Right ventricle myocardium inferior (tissue), 1 donor: ENCODE data around the gene CST11. TPM values are rescaled to one million over a fixed set of nuclear protein-coding genes. Genes with fewer than 3 reads are reported as not detected.
A peak's percentile ranks its signal among the peaks of the same experiment; 100 is the strongest.
"Not testable (repeated sequence)": the region's sequence is repeated elsewhere in the genome, so short reads cannot be mapped to it uniquely, and the experiment has no call there.

Experiments used
- ATAC-seq: fragments of 200-7000 bp; cut with Tn5 transposase; one replicate; pipeline ENCODE4 v1.9.1; 2020; ENCODE audit warnings: mild to moderate bottlenecking, moderate library complexity
- DNase-seq: peaks from one replicate; pipeline ENCODE4 v3.0.0; 2021; ENCODE audit errors: missing footprints
- intact Hi-C: fragments of 100-400 bp; cut with DNase I; formaldehyde crosslinking; loops from one replicate; pipeline ENCODE4 v1.11.0; 2022
- long read RNA-seq: library from polyadenylated mRNA; unstranded; transcript quantifications from one replicate; pipeline ENCODE4 v2.0.0, GENCODE V29; 2021
- total RNA-seq: library from RNA; stranded (reverse); fragmentation: NEBNext Ultra II Directional; extraction: Animal tissue kit (Norgen Biotek cat#: 25700); gene quantifications from one replicate; pipeline ENCODE4 v1.2.1, GENCODE V29; 2021
- donor health status: DM: no; HTN: yes; CAD: no; lungs with severe emphysema.

The CST11 gene, protein sequence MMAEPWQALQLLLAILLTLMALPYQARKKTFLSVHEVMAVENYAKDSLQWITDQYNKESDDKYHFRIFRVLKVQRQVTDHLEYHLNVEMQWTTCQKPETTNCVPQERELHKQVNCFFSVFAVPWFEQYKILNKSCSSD
- not detected for total RNA-seq
- long read RNA-seq = 0 reads

DNA sequence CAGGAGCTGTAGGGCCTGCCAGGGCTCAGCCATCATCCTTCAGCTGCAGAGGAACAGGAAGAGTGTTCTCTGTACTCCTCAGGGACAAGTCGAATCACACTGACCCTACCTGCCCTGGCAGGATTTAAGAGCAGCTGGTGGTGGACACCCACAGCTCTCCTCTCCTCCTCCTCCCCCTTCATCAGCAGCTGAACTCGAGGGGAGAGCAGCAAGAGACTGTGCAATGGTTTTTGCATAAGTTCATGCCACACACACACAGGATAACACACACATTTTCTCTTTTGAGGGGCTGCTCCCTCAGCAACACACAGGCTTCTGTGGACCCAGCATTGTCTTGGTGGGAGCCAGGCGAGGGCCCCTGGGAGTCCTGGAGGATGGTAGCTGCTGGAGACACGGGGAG is at the start of gene CST11:
Gene CST11, minus strand, starts transcription at position 101 of the 400 bp plus-strand sequence. Its CDS starts 65 bp downstream, at position 36.
- DNase-seq (no peak), ATAC-seq (no peak)
- intact Hi-C loops = no loop called here

DNA sequence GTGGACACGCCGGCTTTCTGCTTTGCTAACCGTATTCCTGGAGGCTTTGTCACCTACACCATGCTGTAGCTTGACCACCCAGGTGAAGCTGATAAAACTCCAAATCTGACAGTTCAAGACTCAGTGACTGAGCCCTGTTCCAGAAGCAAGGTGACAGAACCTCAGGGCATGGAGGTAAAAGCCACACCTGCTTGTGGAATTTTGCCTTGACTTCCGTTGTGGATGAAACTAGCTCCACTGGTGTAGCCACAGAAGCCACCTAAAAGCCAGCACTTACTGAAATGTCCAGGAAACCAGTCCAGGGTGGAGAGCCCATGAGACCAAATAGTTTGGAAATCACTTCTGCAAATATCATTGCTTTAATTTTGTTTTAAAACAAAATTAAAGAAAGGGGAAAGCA is 49.2 kb upstream of the CST11 start:
- ATAC-seq (no peak), DNase-seq (no peak)
- intact Hi-C loops = no loop called here

DNA sequence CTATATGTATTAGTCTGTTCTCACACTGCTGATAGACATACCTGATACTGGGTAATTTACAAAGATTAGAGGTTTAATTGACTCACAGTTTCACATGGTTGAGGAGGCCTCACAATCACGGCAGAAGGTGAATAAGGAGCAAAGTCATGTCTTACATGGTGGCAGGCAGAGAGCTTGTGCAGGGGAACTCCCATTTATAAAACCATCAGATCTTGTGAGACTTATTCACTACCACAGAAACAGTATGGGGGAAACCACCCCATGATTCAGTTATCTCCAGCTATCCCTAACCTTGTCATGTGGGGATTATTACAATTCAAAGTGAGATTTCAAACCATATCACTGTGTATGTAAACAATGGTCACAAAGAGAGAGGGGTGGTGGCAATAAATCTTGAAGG is 44.9 kb upstream of the CST11 start:
- DNase-seq = no peak
- intact Hi-C loops = no loop called here
- no peak for ATAC-seq

DNA sequence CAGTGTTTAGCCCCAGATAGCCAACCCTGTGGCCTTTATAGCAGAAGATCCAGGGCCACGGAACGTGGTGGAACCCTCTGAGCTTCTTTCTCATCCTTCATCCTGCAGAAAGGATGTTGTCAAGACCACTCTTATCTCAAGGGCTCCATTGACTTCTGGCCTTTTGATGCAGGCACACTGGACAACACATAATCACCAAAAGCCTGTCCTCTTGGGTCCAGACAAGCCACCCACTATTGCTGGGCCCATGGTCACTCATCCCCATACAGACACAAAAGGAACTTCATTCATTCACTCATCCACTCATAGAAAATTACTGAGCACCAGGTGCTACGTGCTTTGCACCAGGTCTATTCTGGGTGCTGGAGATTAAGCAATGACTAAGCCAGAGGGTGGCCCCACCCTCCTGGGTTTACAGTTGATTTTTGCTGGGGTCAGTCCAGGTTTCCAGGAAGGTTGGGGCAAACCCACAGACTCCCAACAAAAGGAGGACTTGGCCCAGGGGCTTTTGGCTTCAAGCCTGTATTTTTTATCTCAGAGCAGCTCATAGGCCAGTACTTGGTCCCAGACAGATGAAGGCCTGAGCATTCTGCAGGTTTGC is 40.6 kb upstream of the CST11 start:
- intact Hi-C loops = no loop called here
- ATAC-seq (no peak), DNase-seq (no peak)

DNA sequence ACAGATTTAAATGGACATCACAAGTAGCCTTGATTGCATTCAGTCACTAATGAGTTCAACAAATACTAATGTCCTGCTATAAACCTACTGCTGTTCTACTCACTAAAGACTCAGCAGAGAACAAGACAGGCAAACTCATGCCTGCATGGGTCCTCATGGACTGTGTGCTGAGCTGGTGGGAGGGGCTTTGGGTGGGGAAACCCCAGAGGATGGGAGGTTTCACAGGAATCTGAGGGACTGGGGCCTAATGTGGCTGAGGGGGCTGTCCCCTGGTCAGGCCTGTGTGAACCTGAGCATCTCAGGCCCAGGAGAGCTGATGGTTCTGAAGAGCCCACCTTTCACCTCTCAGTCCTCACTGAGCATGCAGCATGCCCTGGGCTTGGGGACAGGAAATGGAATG is 39.6 kb upstream of the CST11 start:
- ATAC-seq = no peak
- intact Hi-C loops = no loop called here
- DNase-seq = no peak

DNA sequence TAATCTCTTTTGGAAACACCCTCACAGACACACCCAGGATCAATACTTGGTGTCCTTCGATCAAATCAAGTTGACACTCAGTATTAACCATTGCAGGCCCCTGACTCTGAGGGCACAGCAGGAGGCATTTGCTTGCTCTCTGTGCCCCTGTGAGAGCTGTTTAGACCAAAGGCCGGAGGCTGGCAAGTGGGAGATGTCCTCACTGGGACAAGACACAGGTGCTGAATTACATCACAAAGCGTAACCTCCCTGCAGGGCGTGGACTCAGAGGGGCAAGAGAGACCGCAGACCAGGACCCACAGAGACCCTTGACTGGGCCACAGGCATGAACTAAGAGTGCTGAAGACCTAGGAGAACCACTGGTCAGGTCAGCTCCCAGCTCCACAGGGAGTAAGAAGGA is 38.1 kb upstream of the CST11 start, which contains the start of gene CST8:
Gene CST8, plus strand, starts transcription at position 301 of the 400 bp plus-strand sequence. CDS start 551 bp downstream, outside the sequence.
- intact Hi-C loops = no loop called here
- ATAC-seq (no peak), DNase-seq (no peak)

DNA sequence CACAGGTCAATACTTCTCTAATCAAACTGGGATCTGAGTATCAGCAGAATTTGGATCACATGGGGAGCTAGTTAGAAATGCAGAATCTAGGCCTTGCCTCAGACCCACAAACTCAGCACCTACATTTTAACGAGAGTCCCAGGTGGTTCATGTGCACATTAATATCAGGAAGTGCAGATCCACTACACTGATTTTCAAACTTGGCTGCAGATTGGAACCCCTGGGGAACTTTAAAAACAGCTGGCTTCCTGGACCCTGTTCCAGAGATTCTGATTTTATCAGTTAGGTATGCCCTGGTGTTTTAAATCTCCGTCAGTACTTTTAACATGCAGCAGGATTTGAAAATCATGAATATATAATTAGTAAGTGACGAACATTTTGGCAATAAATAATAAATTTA is 36.3 kb upstream of the CST11 start:
- DNase-seq (no peak), ATAC-seq (no peak)
- intact Hi-C loops = no loop called here

DNA sequence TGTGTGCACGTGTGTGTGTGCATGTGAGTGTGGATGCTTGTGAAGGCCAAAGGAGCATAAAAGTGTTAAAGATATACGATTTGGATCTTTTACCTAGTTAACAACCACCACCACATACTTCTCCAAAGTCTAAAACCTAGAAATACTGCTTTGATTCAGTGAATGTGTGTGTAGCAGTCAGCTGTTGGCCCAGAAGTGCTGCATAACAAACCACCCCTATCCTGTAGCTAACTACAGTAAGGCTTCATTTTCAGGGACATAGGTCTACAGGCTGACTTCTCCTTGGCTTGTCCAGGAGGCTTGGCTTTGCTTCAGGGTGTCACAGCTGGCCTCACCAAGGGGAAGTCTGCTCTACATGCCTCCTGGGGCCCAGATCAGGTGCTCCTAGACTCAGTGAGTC is 35.8 kb upstream of the CST11 start:
- intact Hi-C loops = no loop called here
- DNase-seq (no peak), ATAC-seq (no peak)

DNA sequence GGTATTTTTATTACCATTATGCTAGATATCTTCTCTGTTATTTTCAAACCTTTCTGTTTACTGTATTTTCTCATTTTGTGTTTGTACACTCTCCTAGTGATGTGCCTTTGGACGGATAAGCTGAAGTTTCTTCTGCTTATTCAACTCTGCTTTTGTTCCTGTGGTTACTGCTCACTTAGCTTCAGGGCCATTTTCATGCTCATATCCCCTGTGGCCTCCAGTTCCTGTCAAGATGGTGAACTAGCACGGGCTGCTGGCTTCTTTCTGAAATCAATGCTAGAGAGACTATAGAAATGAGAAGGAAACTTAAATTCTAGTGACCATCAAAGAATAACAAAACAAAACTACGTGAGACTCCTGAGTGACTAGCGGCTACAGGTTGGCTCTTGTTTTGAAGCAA is 31.4 kb upstream of the CST11 start:
- intact Hi-C loops = no loop called here
- no peak for ATAC-seq

DNA sequence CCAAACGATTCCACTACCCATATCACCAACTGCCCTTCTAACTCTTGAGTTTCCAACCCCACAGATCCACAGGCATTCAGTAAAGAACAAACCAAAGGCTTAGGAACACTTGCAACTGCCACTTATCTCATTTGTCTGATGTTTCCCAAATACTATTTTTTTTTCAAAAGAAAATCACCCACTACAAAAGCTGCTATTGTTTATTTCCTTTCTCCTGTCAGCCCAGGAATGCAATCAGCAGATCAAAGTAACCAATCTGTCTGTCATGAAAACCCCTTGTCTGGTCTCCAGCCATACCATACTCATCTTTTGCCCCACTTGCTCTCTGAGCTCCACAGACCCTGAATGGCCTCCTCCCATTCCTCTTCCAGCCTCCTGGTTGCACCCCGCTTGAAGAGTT is 29.5 kb upstream of the CST11 start:
- intact Hi-C loops = no loop called here
- DNase-seq (no peak), ATAC-seq (no peak)

More for the DNA sequence above, 31.4 kb upstream of the CST11 start:
- DNase-seq = no peak

DNA sequence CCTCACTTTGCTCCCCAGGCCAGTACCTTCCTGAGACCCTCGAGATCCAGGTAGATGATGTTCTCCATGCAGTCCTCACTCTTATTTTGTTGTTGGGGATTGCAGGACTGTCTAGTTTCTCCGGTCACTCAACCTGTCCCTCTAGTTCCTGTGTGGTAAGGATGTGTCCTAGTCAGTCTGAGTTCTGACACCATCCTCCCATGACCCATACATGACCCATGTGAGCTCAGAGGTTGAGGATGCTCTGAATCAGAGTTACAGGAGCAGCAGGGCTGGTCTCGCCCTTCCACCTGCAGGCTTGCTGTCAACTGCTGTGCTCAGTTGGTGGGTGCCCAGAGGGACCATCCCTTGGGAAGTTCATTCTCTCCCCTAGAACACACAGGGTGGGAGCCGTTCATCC is 26.4 kb upstream of the CST11 start:
- DNase-seq (no peak), ATAC-seq (no peak)
- intact Hi-C loops = no loop called here

DNA sequence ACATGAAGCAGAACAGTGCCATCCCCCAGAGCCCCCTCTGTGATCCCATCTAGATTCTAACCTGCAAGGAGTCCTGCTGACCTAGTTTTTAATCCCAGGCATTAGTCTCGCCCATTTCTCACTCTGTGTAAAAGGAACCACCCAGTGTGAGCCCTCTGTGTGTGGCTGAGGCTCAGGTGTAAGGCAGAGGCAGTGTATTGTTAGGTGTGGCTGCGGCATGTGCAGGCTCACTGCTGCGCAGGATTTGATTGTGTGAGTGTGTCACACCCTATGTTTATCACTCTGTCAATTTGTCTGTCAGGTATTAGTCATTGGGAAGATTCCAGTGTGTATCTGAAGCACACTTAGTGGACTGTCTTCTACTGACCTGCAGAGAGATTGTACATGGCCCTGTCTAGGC is 24.5 kb upstream of the CST11 start:
- DNase-seq (no peak), ATAC-seq (no peak)
- intact Hi-C loops = no loop called here

DNA sequence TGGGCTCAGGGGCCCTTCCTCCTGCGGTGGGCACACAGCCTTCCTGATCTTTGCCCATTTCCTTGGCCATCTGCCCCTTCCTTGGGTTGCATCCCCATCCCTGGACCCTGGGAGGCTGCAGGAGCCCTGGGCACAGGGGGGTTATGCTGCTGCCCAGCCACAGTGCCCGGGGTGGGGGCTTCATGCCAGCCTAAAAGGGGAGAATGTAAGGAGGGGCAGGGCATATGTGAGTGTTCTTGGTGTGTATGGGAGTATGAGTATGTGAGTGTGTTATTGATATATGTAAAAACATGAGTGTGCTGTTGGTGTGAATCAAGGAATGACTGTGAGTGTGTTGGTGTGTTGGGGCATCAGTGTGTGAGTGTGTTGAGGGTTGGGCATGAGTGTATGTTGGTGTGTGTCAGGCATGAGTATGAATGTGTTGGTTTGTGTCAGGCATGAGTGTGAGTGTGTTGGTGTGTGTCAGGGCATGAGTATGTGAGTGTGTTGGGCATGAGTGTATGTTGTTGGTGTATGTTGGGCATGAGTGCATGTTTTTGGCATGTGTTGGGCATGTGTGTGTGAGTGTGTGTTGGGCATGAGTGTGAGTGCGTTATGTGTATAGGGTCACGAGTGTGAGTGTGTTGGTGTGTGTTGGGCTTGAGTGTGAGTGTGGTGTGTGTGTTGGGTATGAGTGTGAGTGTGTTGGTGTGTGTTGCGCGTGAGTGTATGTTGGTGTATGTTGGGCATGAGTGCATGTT is 23.5 kb upstream of the CST11 start:
- DNase-seq = no peak
- intact Hi-C loops = no loop called here

DNA sequence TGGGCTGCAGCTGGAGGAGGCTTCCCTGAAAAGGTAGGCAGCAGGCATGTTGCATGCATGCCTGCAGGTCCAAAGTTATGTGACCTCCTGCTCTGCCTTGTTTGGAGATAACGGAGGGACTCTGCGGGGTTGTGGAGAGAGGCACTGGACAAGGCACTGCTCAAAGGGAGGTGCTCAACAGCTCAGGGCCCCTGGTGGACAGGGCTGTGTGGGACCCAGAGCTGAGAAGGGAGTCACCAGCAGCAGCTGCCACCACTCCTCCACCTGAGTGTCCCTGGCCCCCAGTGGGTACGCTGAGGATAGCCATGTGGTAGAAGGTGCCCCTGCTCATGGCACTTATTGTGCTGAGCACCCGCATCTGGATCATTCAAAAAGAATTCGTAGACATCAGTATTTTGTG is 22.7 kb upstream of the CST11 start:
- DNase-seq (no peak), ATAC-seq (no peak)
- intact Hi-C loops = no loop called here

More for the DNA sequence above, 23.5 kb upstream of the CST11 start:
- ATAC-seq = peak; percentile 13

DNA sequence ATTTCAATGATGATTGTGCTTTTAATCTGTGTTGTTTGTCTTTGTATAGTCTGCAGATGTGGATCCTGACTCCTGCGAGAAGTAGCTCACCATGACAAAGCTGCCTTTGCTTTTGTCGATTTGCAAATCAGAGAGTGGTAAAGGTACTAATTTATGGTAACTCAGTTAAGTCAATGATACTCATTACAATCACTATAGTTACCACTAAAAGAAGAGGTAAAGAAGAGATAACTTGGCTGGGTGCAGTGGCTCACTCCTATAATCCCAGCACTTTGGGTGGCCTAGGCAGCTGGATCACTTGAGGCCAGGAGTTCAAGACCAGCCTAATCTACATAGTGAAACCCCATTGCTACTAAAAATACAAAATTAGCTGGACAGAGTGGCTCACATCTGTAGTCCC is 20.6 kb upstream of the CST11 start:
- DNase-seq, intact Hi-C loops, ATAC-seq: not testable (repeated sequence)

DNA sequence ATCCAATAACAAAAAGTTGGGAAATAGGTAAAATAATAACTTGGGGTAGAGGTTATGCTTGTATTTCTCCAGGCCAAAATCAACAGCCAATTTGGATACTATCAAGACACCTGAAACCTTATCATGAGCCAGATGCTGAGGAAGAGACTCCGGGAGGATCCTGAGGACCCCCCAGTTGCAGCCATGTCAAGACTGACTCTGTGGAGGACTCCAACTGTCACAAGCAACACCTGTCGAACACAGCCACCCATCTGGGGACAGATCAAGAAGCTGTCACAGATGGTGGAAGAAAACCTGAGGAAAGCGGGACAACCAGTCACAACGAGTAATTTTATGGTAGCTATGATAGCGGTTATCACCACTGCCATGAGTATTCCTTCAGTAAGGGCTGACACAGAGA is 19.6 kb upstream of the CST11 start:
- intact Hi-C loops, ATAC-seq: not testable (repeated sequence)

DNA sequence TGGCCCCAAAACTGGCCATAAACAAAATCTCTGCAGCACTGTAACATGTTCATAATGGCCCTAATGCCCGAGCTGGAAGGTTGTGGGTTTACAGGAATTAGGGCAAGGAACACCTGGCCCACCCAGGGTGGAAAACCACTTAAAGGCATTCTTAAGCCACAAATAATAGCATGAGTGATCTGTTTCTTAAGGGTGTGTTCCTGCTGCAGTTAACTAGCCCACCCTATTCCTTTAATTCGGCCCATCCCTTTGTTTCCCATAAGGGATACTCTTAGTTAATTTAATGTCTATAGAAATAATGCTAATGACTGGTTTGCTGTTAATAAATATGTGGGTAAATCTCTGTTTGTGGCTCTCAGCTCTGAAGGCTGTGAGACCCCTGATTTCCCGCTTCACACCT is 14.3 kb upstream of the CST11 start:
- intact Hi-C loops, DNase-seq, ATAC-seq: not testable (repeated sequence)

More for the DNA sequence above, 19.6 kb upstream of the CST11 start:
- DNase-seq = not testable (repeated sequence)

DNA sequence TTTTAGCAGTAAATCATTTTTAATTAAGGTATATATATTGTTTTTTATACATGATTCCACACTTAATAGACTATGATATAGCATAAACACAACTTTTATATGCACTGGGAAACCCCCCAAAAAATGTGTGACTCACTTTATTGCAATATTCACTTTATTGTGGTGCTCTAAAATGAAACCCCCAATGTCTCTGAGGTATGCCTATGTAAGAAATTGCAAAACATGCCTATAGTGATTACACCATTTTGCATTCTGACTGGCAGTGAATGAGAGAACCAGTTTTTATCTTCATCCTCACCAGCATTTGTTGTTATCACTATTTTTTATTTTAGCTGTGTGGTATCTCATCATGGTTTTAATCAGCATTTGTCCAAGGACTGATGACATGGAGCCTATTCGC is 8.5 kb upstream of the CST11 start:
- no peak for ATAC-seq
- intact Hi-C loops = no loop called here
- DNase-seq = no peak

DNA sequence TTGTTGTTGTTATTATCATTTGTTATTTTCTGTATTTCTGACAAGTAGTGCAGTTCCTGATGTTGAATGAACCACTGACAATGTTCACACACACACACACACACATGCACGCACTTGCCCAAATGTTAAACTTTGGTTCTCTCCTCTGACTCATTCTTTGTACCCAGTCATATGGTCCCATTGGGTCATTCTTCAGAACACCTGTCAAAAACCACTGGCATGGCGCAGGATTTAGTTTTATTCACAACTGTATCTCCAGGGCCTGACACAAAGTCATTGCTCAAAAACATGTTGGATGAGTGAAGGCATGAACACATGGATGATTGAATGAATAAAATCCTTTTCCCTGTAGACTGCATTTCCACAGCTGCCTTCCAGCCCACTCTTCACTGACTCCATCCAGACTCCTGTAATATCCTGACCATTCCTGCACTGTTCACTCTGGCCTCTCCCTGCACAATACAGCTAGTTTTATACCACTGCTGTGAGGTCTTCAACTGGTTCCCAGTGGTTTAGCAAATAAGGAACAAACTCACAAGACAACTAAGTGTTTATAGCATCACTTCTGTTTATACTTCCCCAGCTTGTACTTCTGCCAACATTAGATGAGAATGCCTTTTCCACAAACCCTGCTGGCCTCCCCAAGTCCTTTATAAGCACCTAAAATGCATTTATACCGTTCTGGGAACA is 6.9 kb upstream of the CST11 start:
- DNase-seq (no peak), ATAC-seq (peak; percentile 28)
- intact Hi-C loops = no loop called here

DNA sequence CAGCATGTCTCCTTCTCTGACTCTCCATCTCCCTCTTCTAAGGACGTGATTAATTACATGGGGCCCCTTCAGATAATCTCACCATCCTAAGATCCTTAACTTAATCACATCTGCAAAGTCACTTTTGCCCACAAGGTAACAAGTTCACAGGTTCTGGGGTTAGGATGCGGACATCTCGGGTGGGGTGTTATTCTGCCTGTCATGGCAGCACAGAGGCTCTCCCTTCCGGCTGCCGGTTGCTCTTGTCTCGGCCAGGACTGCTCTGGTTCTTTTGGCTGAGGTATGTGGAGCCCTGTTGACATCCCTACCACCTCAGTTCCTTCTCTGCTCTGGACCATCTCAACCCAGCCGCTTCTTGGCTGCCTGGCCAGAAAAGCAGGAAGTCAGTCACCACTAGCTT is 4.2 kb upstream of the CST11 start:
- no peak for ATAC-seq
- intact Hi-C loops = no loop called here

More for the DNA sequence above, 4.2 kb upstream of the CST11 start:
- no peak for DNase-seq
